OCI-LY3 (cell line): ENCODE results near the gene EMX2.

Experiments
- EZH2phosphoT487 ChIP-seq: fragments of 200-600 bp; shearing (Covaris generic); IDR thresholded peaks from 2 replicates; pipeline ENCODE4 v1.6.1; 2018; ENCODE audit warnings: antibody characterized with exemption, mixed run types, low read depth
- TF ChIP-seq, protein P1 (sequence below): fragments of 200-600, 300-600 bp; sonication (generic); IDR thresholded peaks from 2 replicates; pipeline ENCODE4 v1.5.1; 2014; ENCODE audit warnings: antibody characterized with exemption, low read length, low read depth

DNA sequence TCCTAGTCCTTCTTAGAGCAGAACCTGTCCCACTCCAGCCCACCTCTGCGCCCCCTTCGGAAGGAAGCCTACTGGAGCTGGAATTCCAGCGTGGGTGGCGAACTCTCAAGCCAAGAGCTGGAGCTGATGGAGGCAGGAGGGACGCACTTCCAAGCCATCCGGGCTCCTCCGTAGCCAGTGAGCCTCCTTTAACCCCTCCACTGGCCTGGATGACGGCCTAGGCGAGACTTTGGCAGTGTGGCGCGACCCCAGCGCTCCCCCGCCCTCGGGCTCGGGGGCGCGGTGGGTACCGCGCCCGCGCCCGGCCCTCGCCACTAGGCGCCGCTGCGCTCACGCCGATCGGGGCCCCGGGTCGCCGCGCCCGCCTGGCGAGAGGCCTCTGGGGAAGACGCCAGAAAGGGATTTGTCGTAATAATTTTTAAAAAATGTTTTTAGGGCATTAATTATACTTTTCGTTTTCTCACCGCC, 5.1 kb upstream of the EMX2 start:
- TF ChIP-seq, protein P1, sequence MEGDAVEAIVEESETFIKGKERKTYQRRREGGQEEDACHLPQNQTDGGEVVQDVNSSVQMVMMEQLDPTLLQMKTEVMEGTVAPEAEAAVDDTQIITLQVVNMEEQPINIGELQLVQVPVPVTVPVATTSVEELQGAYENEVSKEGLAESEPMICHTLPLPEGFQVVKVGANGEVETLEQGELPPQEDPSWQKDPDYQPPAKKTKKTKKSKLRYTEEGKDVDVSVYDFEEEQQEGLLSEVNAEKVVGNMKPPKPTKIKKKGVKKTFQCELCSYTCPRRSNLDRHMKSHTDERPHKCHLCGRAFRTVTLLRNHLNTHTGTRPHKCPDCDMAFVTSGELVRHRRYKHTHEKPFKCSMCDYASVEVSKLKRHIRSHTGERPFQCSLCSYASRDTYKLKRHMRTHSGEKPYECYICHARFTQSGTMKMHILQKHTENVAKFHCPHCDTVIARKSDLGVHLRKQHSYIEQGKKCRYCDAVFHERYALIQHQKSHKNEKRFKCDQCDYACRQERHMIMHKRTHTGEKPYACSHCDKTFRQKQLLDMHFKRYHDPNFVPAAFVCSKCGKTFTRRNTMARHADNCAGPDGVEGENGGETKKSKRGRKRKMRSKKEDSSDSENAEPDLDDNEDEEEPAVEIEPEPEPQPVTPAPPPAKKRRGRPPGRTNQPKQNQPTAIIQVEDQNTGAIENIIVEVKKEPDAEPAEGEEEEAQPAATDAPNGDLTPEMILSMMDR: no peak
- TF ChIP-seq EZH2phosphoT487: no peak
